Osteocyte (in vitro differentiated cells): Measurements from ENCODE around the gene USP48. TPM values are rescaled to one million over a fixed set of nuclear protein-coding genes. Genes with fewer than 3 reads are reported as not detected.
A peak's percentile ranks its signal among the peaks of the same experiment; 100 is the strongest.

ENCODE experiments used
- DNase-seq: peaks from one replicate; pipeline ENCODE4 v3.0.0; 2021; ENCODE audit warnings: mixed read lengths; ENCODE audit not compliant: unreplicated experiment; ENCODE audit errors: extremely low spot score
- H3K27ac Mint-ChIP-seq: one replicate; pipeline ENCODE4 v1.8.0; 2021; ENCODE audit warnings: mild to moderate bottlenecking, mixed read lengths; ENCODE audit not compliant: unreplicated experiment
- H3K27me3 Mint-ChIP-seq: one replicate; pipeline ENCODE4 v1.8.0; 2021; ENCODE audit warnings: mixed read lengths; ENCODE audit not compliant: unreplicated experiment
- H3K36me3 Mint-ChIP-seq: one replicate; pipeline ENCODE4 v1.8.0; 2021; ENCODE audit warnings: mixed read lengths; ENCODE audit not compliant: unreplicated experiment
- H3K4me1 Mint-ChIP-seq: one replicate; pipeline ENCODE4 v1.8.0; 2021; ENCODE audit warnings: mixed read lengths; ENCODE audit not compliant: unreplicated experiment
- H3K4me3 Mint-ChIP-seq: one replicate; pipeline ENCODE4 v1.8.0; 2021; ENCODE audit warnings: mild to moderate bottlenecking, moderate library complexity, mixed read lengths; ENCODE audit not compliant: unreplicated experiment
- H3K9me3 Mint-ChIP-seq: one replicate; pipeline ENCODE4 v1.8.0; 2021; ENCODE audit warnings: mixed read lengths; ENCODE audit not compliant: unreplicated experiment
- CTCF ChIP-seq: fragments of 200-600 bp; sonication (generic); IDR thresholded peaks from 2 replicates; pipeline ENCODE4 v1.5.0; 2021; ENCODE audit warnings: antibody characterized with exemption, mild to moderate bottlenecking, moderate library complexity
- total RNA-seq: library from RNA; stranded (reverse); gene quantifications from 2 replicates; pipeline ENCODE4 v1.2.1, GENCODE V29; 2021

The USP48 gene
- total RNA-seq, 1 donor from 2014 or later: 73.6 TPM

- H3K9me3 Mint-ChIP-seq: no peaks in the 10 kb centered on the region
- peak overlapping the region; percentile 23 for H3K4me3 Mint-ChIP-seq
- no peak overlapping the region for H3K27ac Mint-ChIP-seq
- H3K27me3 Mint-ChIP-seq: peaks cover 12% of the 10 kb centered on the region
- peak; percentile 93 for DNase-seq
- peak; percentile 95 for TF ChIP-seq CTCF
- H3K4me1 Mint-ChIP-seq: peaks cover 9% of the 10 kb centered on the region
- no peaks in the 10 kb centered on the region for H3K36me3 Mint-ChIP-seq
Observed at GRCh38 chr1:21659099-21659923, 123.6 kb downstream of the USP48 start.

- Mint-ChIP-seq H3K4me1 (peaks cover 9% of the 10 kb centered on the region), H3K4me3 (no peak overlapping the region), H3K27me3 (peaks cover 16% of the 10 kb centered on the region), H3K36me3 (no peaks in the 10 kb centered on the region), H3K27ac (no peak overlapping the region), H3K9me3 (no peaks in the 10 kb centered on the region)
- no peak for DNase-seq
- no peak for TF ChIP-seq CTCF
Observed at GRCh38 chr1:21657456-21658190, 125.3 kb downstream of the USP48 start.

- no peak for DNase-seq
- no peak overlapping the region for H3K27ac Mint-ChIP-seq
- H3K9me3 Mint-ChIP-seq: no peaks in the 10 kb centered on the region
- peaks cover 18% of the 10 kb centered on the region for H3K27me3 Mint-ChIP-seq
- peaks cover 18% of the 10 kb centered on the region for H3K4me1 Mint-ChIP-seq
- H3K4me3 Mint-ChIP-seq: no peak overlapping the region
- H3K36me3 Mint-ChIP-seq: no peaks in the 10 kb centered on the region
- TF ChIP-seq CTCF: no peak
Observed at GRCh38 chr1:21655748-21656147, 127.2 kb downstream of the USP48 start.

- DNase-seq: no peak
- no peaks in the 10 kb centered on the region for H3K36me3 Mint-ChIP-seq
- peaks cover 18% of the 10 kb centered on the region for H3K4me1 Mint-ChIP-seq
- no peak for TF ChIP-seq CTCF
- no peak overlapping the region for H3K27ac Mint-ChIP-seq
- H3K4me3 Mint-ChIP-seq: no peak overlapping the region
- no peaks in the 10 kb centered on the region for H3K9me3 Mint-ChIP-seq
- peaks cover 21% of the 10 kb centered on the region for H3K27me3 Mint-ChIP-seq
Observed at GRCh38 chr1:21655259-21655658, 127.7 kb downstream of the USP48 start.

- no peak for TF ChIP-seq CTCF
- Mint-ChIP-seq H3K27me3 (peaks cover 18% of the 10 kb centered on the region), H3K36me3 (no peaks in the 10 kb centered on the region), H3K4me3 (no peak overlapping the region), H3K9me3 (no peaks in the 10 kb centered on the region), H3K27ac (no peak overlapping the region), H3K4me1 (peaks cover 14% of the 10 kb centered on the region)
- no peak for DNase-seq
Observed at GRCh38 chr1:21654209-21654608, 128.7 kb downstream of the USP48 start.
